ENCODE measurements around the gene CLIC4.
"Not testable (repeated sequence)": the region's sequence is repeated elsewhere in the genome, so short reads cannot be mapped to it uniquely, and the experiment has no call there.

Gene CLIC4

DNA sequence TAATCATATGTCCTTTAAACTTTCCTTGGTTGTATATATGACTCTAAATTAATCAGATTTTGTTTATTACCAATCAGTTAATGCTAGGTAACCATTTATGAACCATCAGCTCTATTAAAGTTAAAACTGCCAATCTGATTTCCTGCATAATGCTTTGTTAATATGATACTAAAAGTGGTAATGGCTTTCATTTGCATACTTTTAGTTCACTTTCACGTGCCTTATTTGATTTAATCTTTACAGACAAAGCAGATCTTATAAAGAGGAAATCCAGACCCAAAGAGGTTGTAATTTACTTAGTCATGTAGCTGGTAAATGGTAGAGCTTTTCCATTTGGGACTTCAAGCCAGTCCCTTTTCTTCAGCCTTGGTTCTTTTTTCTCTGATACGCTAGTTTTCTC is 61.3 kb downstream of the CLIC4 start:
- DNase-seq (ENCODE audit: low read depth in 2 of 2) = no peak

DNA sequence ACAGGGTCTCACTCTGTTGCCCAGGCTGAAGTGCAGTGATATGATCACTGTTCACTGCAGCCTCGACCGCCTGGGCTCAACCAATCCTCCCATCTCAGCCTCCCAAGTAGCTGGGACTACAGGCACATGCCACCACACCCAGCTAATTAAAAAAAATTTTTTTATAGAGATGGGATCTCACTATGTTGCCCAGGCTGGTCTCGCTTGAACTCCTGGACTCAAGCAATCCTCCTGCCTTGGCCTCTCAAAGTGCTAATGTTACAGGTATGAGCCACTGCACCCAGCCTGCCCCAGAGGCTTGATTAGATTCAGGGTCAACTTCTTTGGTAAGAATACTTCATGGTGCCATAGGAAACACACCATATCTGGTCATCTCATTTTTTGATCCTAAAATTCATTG is 66.2 kb downstream of the CLIC4 start:
- not testable (repeated sequence) for DNase-seq (ENCODE audit: low read depth in 2 of 2)

DNA sequence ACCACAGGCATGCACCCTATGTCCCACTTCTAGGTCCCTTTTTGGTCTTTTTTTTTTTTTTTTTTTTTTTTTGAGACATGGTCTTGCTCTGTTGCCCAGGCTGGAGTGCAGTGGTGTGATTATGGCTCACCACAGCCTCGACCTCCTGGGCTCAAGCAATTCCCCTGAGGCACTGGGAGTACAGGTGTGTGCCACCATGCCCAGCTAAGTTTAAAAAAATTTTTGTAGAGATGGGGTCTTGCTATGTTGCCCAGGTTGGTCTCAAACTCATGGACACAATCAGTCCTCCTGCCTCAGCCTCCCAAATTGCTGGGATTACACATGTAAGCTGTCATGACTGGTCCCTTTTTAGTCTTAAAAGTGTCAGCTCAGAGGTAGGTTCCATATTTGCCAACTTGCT is 75.0 kb downstream of the CLIC4 start:
- not testable (repeated sequence) for DNase-seq (ENCODE audit: low read depth in 2 of 2)

DNA sequence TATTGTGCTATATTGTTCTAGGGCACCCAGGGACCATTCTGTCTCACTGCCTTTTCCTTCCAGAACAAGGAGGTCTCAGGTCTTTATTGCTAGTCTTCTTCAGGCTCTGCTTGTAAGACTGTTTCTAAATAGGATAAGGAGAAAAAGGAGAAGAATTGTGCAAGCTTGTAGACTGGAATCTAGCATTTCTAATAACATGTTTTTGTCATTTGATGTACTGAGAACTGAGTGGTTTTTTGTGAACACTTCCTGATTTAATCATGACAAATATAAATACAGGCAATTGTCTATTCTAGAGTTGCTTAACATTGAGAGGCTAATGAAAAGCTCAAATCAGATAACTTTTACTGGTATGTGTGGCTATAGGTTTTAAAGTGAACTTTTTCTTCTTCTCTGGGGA is 77.6 kb downstream of the CLIC4 start:
- DNase-seq (ENCODE audit: low read depth in 2 of 2) = no peak

DNA sequence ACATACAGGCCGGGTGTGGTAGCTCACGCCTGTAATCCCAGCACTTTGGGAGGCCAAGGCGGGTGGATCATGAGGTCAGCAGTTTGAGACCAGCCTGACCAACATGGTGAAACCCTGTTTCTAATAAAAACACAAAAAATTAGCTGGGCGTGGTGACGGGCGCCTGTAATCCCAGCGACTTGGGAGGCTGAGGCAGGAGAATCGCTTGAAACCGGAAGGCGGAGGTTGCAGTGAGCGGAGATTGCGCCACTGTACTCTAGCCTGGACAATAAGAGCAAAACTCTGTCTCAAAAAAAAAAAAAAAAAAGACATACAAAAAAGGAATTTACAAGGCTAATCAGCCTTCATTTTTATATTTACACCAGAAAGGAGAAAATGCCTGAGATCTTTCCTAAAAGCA is 78.2 kb downstream of the CLIC4 start:
- not testable (repeated sequence) for DNase-seq (ENCODE audit: low read depth in 2 of 2)

DNA sequence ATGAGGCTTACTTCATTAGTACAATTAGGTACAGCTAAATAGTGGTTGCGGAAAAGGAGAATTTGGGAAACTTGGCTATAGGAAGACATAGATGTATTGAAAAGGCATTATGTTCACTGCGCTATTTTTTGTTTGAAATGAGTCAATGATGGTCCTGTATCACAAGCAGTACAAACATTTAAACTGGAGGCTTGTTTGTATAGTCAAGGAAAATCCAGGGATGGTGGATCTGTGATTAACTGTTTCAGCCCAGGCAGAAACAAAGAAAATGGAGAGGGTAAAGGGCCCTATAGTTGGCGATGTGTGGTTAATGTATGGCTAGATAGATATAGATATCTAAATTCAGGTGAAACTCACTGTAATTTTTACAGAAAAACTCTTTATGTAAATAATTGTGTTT is 79.9 kb downstream of the CLIC4 start:
- no peak for DNase-seq (ENCODE audit: low read depth in 2 of 2)

DNA sequence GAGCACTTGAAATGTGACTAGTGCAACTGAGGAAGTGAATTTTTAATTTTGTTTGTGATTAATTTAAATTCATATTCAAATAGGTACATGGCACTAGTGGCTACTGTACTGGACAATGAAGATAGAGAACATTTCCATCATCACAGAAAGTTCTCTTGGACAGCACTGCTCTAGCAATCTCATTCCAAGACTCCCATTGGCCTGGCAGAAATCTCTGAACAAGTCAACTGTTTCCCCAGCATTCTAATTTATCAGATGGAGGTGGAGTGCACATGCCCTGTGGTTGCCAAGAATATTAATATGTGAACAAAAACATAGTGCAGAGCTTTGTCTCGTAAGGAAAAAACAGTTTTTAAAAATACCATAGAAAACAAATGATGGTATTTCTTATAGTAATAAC is 81.3 kb downstream of the CLIC4 start:
- DNase-seq (ENCODE audit: low read depth in 2 of 2) = no peak

DNA sequence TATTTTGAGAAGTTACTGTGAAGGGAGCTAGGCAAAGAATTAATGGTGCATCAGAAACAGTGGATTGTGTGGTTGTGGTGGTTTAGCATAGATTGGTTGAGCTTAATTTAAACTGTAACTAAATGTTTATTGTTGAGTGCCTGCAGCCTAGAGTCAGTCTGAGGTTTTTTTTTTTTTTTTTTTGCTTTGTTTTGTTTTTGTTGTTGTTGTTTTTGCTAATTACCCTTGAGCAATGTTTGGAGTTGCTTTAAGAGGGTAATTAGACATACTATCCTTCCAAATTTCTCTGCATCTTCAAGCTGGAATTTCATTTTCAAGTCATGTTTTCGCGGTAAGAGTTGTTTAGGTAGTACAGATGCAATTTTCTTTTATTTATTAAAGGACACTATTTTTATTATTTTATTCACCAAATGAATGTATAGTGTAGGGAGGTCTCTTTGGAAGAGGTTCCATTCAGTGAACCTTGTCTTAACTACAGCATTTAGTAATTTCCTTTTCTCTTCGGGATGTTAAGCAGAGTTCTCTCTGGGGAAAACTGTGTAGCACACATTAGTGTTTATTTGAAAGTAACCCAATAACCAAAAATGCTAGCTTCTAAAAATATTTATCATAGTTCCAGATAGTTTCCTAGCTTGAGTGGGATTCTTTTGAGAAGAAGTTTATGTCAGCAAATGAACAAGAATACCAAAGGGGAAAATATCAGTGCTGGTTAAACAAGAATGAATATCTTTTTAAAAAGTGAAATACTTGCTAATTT is 82.3 kb downstream of the CLIC4 start:
- no peak for DNase-seq (ENCODE audit: low read depth in 2 of 2)

DNA sequence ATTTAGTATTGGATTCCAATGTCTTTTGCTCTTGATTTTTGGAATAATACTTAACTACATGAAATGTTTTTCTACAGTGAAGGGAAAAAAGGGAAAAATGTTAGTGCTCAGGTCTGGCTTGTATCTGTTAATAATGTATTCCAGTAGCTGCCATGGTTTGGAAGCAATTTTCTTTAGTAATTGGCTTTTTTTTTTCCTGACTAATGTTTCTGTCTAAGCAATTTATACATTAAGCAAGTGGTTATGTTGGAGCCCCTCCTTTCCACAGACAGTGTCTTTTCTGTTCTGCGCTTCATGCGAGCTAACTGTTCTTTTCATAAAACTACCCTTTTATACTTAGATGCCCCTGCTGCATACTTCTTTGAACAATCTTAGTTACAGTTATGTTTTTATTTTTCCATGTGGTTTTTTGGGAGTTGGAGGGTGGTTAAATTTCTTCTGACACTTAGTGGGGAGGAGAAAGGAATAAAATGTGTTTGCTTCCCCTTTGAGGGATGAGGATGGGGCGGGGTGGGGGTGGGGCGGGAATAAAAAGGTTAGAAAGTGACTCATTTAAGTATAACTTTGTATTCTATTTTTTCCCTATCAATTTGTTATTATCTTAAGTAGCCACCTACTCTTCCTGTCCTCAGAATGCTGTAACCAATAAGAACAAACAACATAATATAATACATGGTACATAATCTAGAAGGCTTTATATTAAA is 83.1 kb downstream of the CLIC4 start:
- DNase-seq (ENCODE audit: low read depth in 2 of 2) = no peak

DNA sequence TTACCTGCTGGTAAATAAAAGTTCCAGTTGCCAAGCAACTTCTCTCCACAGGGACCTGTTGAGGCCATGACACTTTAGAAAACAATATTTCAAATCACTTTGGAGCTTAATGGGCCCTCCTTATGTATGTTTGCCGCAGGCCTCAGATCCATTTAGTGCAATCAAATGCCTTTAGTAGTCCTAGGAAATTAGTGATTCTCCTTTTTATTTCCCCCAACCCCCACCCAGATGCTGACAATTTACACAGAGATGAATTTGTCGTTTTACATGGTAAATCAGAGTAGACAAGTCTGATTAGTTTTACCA is 83.6 kb downstream of the CLIC4 start:
- DNase-seq (ENCODE audit: low read depth in 2 of 2) = no peak

DNA sequence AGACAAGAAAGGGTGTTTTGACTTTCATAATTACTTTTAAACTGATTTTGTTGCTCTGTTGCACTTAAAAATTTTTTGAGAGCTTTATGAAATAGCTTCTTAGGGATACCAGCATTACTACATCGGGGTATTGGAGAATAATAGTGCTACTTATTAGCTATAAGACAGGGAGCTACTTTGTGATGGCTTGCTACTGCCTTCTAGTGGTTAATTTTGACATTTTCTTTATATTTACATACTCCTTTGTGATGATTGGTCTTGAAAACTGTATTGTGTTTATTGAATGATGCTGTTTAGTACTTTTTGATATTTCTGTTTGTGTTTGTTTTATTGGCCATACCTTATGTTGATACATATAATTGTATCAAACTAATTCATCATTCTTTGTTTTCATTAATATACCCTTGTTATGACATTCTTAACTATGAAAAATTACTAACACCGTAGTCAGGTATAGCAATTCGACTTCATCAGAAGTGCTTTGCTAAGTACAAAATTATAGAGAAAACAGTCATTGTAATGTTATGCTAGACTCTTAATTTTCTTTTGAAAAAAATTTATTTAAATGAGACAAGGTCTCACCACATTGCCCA is 85.5 kb downstream of the CLIC4 start:
- no peak for DNase-seq (ENCODE audit: low read depth in 2 of 2)

DNA sequence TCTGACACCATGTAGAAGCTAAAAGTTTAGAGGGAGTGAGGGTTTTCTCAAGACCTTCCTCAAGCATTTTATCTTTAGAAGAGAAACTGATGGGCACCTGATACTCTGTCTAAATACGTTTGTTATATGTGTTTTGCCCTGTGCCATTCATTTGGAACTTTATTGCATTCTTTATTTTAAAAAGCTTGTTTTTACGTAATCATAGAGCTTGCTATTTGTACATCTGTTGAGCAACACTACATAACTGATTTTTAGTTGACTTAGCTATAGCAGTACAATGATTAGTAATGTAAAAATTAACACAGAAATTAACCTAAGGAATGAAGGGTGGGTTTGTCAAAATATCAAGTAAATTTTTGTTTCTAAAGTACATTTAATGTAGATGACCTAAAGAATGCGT is 96.3 kb downstream of the CLIC4 start:
- DNase-seq (ENCODE audit: low read depth in 2 of 2) = no peak

DNA sequence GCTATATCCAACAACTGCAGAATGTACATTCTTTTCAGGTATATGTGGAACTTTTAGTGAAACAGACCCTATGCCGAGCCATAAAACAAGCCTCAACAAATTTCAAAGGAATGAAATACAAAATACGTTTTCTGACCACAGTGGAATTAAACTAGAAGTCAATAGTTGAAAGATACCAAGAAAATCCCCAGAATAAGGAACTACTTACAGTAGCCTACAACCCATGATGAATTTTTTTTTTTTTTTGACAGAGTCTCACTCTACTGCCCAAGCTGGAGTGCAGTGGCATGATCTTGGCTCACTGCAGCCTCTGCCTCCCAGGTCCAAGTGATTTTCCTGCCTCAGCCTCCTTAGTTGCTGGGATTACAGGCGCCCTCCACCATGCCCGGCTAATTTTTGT is 101.4 kb downstream of the CLIC4 start:
- no peak for DNase-seq (ENCODE audit: low read depth in 2 of 2)

DNA sequence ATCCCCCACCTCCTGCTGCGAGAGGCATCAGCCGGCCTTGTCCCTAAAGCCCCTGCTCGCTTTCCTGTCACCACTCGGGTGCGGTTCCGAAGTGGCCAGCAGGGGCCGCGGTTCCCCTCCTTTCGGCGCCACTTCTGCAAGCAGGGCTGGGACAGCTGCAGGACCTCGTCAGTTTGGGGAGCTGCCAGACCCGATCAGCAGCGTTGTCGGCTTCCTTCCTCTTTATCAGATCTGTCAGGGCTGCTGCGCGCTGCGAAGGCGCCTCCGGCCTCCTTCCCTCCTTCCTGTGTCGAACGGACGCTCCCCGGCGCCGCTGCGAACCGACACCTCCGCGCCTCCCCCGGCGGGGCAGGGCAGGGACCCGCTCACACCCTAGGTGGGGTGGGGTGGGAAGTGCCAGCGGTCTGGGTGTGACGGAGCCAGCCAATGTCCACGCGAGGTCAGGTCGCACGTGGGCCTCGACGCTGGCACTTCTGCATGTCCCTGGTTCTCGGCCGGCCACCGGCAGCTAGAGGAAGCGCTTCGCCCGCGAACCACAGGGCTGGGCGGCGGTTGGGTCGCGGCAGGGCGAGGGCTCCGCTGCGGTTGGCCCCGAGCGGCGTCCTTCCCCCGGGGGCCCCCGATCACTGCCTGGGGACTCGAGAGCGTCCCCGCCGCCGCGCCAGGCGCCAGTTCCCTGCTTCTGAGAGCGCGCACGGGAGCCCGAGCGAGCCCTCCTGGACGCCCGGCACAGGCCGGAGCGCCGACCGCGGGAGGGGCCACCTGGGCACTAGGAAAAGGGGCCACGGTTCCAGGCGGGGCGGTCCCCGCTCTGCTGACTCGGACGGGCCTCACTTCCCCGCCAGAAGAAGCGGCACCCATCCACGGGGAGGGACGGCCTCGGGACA is 103.0 kb downstream of the CLIC4 start:
- peak; percentile 78 to 79 for DNase-seq (ENCODE audit: low read depth in 2 of 2)

DNA sequence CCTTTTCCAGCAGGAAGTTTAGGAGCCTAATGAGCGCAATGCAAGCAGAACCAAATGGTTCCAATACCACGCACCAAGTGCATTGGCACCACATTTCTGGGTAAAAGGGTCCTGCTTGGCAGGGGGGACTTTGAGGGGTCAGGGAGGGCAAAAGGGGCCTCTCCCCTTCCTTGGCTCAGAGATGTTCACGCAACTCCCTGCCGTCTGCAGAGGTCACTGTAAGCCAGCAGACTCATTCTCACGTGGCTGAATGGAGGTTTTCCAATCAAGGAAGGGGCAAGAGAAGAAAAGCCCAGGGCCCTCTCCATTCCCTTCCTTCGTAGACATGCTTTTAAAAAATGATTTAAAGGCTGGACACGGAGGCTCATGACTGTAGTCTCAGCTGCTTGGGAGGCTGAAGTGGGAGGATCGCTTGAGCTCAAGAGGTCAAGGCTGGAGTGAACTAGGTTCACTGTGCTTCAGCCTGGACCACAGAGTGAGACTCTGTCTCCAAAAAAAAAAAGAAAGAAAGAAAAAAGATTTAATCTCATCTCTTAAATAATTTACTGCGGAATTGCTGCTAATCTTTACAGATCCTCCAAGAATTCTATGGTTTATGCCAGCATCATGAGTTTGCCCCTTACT is 104.5 kb downstream of the CLIC4 start:
- no peak for DNase-seq (ENCODE audit: low read depth in 2 of 2)

DNA sequence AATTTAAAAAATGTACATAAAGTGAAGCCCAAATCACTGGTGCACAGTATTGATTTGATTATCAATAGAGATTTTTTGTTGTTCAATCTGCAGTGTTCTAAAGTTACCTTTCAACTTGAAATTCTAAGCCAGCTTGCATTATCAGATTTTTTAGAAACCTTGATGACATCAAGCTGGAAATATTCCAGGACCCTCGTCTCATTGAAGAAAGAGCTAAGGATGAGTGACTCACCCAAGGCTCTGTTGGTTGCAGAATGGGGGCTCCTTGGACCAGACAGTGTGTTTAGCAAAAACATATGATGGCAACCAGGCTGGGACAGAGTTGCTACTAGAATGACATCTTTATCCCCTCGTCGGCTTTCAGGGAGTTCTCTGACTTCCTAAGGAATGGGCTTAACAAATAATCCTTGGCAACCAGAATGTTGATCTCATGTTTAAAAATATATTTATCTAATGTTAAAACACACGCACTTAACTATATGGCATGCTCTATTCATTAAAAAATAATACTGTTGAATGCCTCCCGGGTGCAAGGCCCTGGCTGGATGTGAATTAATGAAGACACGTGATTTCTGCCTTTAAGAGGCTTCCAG is 105.2 kb downstream of the CLIC4 start:
- no peak for DNase-seq (ENCODE audit: low read depth in 2 of 2)

DNA sequence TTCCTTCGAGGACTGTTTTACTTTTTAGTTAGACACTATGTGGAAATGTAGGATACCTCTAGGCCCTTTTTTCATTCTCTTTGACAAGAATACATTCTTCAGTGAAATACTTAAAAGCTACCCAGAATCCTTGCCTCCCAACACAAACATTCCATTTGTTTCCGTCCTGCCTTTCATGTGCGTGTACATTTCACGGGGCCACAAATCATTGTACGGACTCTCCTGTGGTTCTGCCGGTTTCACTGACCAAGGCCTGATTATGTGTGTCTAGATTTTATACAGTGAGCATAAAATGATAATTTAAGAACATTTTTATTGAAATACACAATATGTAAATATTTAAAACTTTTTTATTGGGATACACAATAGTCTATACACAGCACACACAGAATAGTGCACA is 108.4 kb downstream of the CLIC4 start:
- no peak for DNase-seq (ENCODE audit: low read depth in 2 of 2)

DNA sequence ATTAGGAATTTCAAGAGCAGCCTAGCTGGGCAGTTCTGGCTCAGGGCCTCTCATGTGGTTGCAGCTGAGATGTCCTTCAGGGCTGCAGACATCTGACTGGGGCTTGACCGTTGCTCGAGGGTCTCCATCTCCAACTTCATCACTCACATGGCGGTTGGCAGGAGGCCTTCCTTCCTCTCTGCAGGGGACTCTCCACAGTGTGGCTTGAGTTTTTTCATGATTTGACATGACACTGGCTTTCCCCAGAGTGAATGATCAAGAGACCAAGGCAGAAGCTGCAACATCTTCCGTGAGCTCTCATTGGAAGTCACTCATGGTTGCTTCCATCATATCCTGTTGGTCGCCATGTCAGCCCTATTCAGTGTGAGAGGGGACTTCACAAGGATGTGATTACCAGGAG is 110.2 kb downstream of the CLIC4 start:
- DNase-seq (ENCODE audit: low read depth in 2 of 2) = no peak

DNA sequence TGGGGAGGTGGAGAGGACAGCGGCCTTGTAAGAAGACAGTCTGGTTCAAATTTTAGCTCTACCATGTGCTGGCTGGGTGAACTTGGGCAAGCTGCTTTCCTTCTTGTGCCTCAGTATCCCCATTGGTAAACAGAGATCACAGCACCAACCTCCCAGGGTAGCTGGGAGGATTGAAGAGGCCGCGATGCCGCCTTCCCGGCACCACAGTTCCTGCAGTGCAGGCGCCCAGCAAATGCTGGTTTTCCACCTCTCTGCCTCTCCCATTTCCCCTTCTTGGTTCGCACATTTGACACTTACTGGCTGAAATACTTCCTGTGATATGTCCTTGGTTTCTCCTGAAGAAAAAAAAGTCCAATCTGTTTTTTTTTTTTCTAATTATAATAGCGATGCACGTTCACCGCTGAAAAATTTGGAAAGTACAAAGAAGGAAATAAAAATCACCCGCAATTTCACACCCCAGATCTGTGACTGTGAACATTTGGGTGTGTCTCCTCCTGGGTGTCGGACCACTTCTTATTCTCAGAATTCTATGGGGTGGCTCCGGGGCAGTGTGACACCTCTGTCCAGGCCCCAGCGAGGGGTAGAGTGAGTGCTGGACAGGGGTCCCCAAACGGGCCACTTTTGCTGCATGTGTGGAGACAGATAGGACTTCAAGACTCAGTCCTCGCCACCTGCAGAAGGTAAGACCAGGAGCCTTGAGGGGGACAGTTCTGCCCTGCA is 111.7 kb downstream of the CLIC4 start:
- DNase-seq (ENCODE audit: low read depth in 2 of 2) = no peak

DNA sequence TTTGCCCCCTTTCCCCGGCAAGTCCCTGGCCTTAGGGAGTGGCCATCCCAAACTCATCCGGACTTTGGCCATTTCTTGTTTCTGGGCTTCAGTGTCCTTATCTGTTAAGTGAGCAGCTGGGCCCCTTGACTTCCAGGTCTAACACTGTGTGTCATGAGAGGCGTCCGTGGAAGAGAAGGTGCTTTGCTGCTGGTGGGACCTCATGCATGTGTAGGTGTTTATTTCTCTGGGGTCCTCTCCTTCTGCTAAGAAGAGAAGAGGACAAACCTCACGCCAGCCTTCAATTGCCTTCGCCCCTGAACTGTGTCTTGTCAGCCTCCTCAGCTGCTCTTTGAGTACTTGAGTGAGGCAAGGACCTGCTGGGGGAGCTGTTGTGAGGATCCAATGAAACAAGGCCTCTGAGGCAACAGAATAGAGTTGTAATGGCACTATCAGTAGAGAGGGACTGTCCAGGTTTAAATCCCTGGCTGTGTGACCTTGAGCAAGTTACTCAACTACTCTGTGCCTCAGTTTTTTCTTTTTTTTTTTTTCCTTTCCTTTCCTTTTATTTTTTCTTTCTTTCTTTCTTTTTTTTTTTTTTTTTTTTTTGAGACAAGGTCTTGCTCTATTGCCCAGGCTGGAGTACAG is 112.4 kb downstream of the CLIC4 start:
- no peak for DNase-seq (ENCODE audit: low read depth in 2 of 2)

All from stimulated activated CD8-positive, alpha-beta memory T cell treated with anti-CD3 and anti-CD28 coated beads, Interleukin-15, amount 100 ng/mL, for 4 hours (primary cell).